H9 (cell line): ENCODE data around the gene MGME1. TPM values are rescaled to one million over a fixed set of nuclear protein-coding genes. Genes with fewer than 3 reads are reported as not detected.
A peak's percentile ranks its signal among the peaks of the same experiment; 100 is the strongest.

Experiments
- DNase-seq: peaks from one replicate; pipeline ENCODE4 v3.0.0-alpha.2; 2017
- H2AFZ ChIP-seq: one replicate; pipeline ENCODE4 v1.6.1; 2013; ENCODE audit warnings: mild to moderate bottlenecking, low read length, control low read depth, moderate library complexity
- H2AK5ac ChIP-seq: 2 replicates; pipeline ENCODE4 v1.6.1; 2013; ENCODE audit warnings: low read length, control low read depth, mixed read lengths; ENCODE audit not compliant: insufficient read length
- H2BK120ac ChIP-seq: one replicate; pipeline ENCODE4 v1.6.1; 2013; ENCODE audit warnings: low read depth, mild to moderate bottlenecking, low read length, control low read depth, inconsistent platforms; ENCODE audit not compliant: poor library complexity, severe bottlenecking
- H2BK12ac ChIP-seq: 2 replicates; pipeline ENCODE4 v1.6.1; 2013; ENCODE audit warnings: low read length, control low read depth, mixed read lengths, low read depth; ENCODE audit not compliant: insufficient read length
- H2BK15ac ChIP-seq: 2 replicates; pipeline ENCODE4 v1.6.1; 2013; ENCODE audit warnings: low read depth, low read length, control low read depth
- H2BK20ac ChIP-seq: one replicate; pipeline ENCODE4 v1.6.1; 2013; ENCODE audit warnings: low read depth, mild to moderate bottlenecking, low read length, control low read depth, inconsistent platforms; ENCODE audit not compliant: poor library complexity, severe bottlenecking
- H2BK5ac ChIP-seq: 2 replicates; pipeline ENCODE4 v1.6.1; 2013; ENCODE audit warnings: low read length, control low read depth, mixed read lengths; ENCODE audit not compliant: insufficient read length
- H3K14ac ChIP-seq: 2 replicates; pipeline ENCODE4 v1.6.1; 2013; ENCODE audit warnings: low read length, control low read depth; ENCODE audit not compliant: insufficient read depth
- H3K18ac ChIP-seq: 2 replicates; pipeline ENCODE4 v1.6.1; 2013; ENCODE audit warnings: low read depth, mild to moderate bottlenecking, mixed read lengths, low read length, control low read depth; ENCODE audit not compliant: insufficient read length
- H3K23ac ChIP-seq: 2 replicates; pipeline ENCODE4 v1.6.1; 2013; ENCODE audit warnings: low read length, control low read depth, mixed read lengths, low read depth; ENCODE audit not compliant: insufficient read length
- H3K23me2 ChIP-seq: 2 replicates; pipeline ENCODE4 v1.6.1; 2013; ENCODE audit warnings: low read depth, mild to moderate bottlenecking, mixed read lengths, low read length, control low read depth; ENCODE audit not compliant: insufficient read length, poor library complexity, severe bottlenecking
- H3K27ac ChIP-seq: 2 replicates; pipeline ENCODE4 v1.5.1; 2013; ENCODE audit warnings: low read length, control low read depth, mixed read lengths, low read depth; ENCODE audit not compliant: insufficient read length
- H3K27me3 ChIP-seq: 2 replicates; pipeline ENCODE4 v1.6.1; 2013; ENCODE audit warnings: low read length, control low read depth, inconsistent platforms; ENCODE audit not compliant: insufficient read depth
- H3K4ac ChIP-seq: 2 replicates; pipeline ENCODE4 v1.6.1; 2013; ENCODE audit warnings: low read depth, mild to moderate bottlenecking, control low read depth, inconsistent platforms, low read length, moderate library complexity
- H3K4me1 ChIP-seq: 2 replicates; pipeline ENCODE4 v1.6.1; 2013; ENCODE audit warnings: low read length, control low read depth, inconsistent platforms; ENCODE audit not compliant: insufficient read depth
- H3K4me2 ChIP-seq: 2 replicates; pipeline ENCODE4 v1.6.1; 2013; ENCODE audit warnings: low read length, control low read depth, mixed read lengths; ENCODE audit not compliant: insufficient read length, insufficient read depth
- H3K56ac ChIP-seq: 2 replicates; pipeline ENCODE4 v1.6.1; 2013; ENCODE audit warnings: low read depth, mild to moderate bottlenecking, mixed read lengths, low read length, control low read depth; ENCODE audit not compliant: insufficient read length
- H3K79me1 ChIP-seq: 2 replicates; pipeline ENCODE4 v1.6.1; 2013; ENCODE audit warnings: low read depth, mild to moderate bottlenecking, moderate library complexity, low read length, control low read depth, inconsistent platforms; ENCODE audit not compliant: insufficient read depth, poor library complexity, severe bottlenecking
- H3K79me2 ChIP-seq: 2 replicates; pipeline ENCODE4 v1.6.1; 2013; ENCODE audit warnings: low read length, control low read depth, inconsistent platforms; ENCODE audit not compliant: insufficient read depth
- H3K9ac ChIP-seq: 2 replicates; pipeline ENCODE4 v1.6.1; 2013; ENCODE audit warnings: low read length, control low read depth, mixed read lengths; ENCODE audit not compliant: insufficient read length; ENCODE audit errors: extremely low read depth
- H3K9me3 ChIP-seq: one replicate; pipeline ENCODE4 v1.6.1; 2013; ENCODE audit warnings: low read depth, low read length, inconsistent platforms; ENCODE audit not compliant: control insufficient read depth
- H3T11ph ChIP-seq: one replicate; pipeline ENCODE4 v1.6.1; 2013; ENCODE audit warnings: mild to moderate bottlenecking, low read length, control low read depth, inconsistent platforms
- H4K20me1 ChIP-seq: one replicate; pipeline ENCODE4 v1.6.1; 2013; ENCODE audit not compliant: control insufficient read depth, insufficient read length, insufficient read depth
- H4K5ac ChIP-seq: 2 replicates; pipeline ENCODE4 v1.6.1; 2013; ENCODE audit warnings: low read depth, mild to moderate bottlenecking, mixed read lengths, low read length, control low read depth; ENCODE audit not compliant: insufficient read length
- H4K8ac ChIP-seq: replicated peaks from 2 replicates; pipeline ENCODE4 v1.6.1; 2013; ENCODE audit warnings: low read length, control low read depth, mixed read lengths, low read depth; ENCODE audit not compliant: insufficient read length
- H4K91ac ChIP-seq: 2 replicates; pipeline ENCODE4 v1.6.1; 2013; ENCODE audit warnings: low read depth, mild to moderate bottlenecking, moderate library complexity, mixed read lengths, low read length, control low read depth; ENCODE audit not compliant: insufficient read length
- H3K27ac Mint-ChIP-seq, 3 experiments: 2 replicates in 2 of 3; 3 replicates in 1 of 3; pipeline ENCODE4 v1.8.0; 2020 to 2021; ENCODE audit warnings: mixed read lengths in 3 of 3, mild to moderate bottlenecking in 1 of 3, moderate library complexity in 1 of 3
- H3K27me3 Mint-ChIP-seq: 2 replicates; pipeline ENCODE4 v1.8.0; 2021; ENCODE audit warnings: low read depth, mild to moderate bottlenecking, moderate library complexity, mixed read lengths
- H3K36me3 Mint-ChIP-seq, 3 experiments: 2 replicates in 2 of 3; 3 replicates in 1 of 3; pipeline ENCODE4 v1.8.0; 2020 to 2021; ENCODE audit warnings: low read depth in 3 of 3, mixed read lengths in 3 of 3; ENCODE audit not compliant: insufficient read depth in 1 of 3
- H3K4me1 Mint-ChIP-seq, 2 experiments: 2 replicates each; pipeline ENCODE4 v1.8.0; 2020; ENCODE audit warnings: mixed read lengths in 2 of 2
- H3K4me3 Mint-ChIP-seq, 2 experiments: 2 replicates in 1 of 2; 3 replicates in 1 of 2; pipeline ENCODE4 v1.8.0; 2020 to 2021; ENCODE audit warnings: mild to moderate bottlenecking in 2 of 2, mixed read lengths in 2 of 2, moderate library complexity in 1 of 2
- H3K9me3 Mint-ChIP-seq, 2 experiments: 2 replicates in 1 of 2; 3 replicates in 1 of 2; pipeline ENCODE4 v1.8.0; 2020; ENCODE audit warnings: mild to moderate bottlenecking in 2 of 2, mixed read lengths in 2 of 2, moderate library complexity in 1 of 2
- CTCF ChIP-seq: fragments of 200-600 bp; sonication (generic); conservative IDR thresholded peaks from 3 replicates; pipeline ENCODE4 v1.8.0; 2021; ENCODE audit warnings: antibody characterized with exemption, mild to moderate bottlenecking
- WGBS: extraction: QIAGEN DNeasy Blood & Tissue Kit; methylation state at CpG from one replicate; pipeline ENCODE4 v1.1.7; 2013; ENCODE audit warnings: missing lambda C conversion rate, low lambda C conversion rate, mixed read lengths; ENCODE audit not compliant: insufficient read length; ENCODE audit errors: extremely low coverage; 5-methylcytosine and 5-hydroxymethylcytosine counted together
- total RNA-seq: library from RNA; stranded (reverse); gene quantifications from 2 replicates; pipeline ENCODE4 v1.2.1, GENCODE V29; 2021

Gene MGME1
- total RNA-seq, 1 experiment from 2014 or later = 48.9 TPM

- Histone ChIP-seq H3K79me2 (peaks cover 10% of the 10 kb centered on the region; the same call in 1 of the 2 replicates), H2BK20ac (no peak overlapping the region), H3K27ac (no peak overlapping the region)
These were observed 18.1 kb upstream of the MGME1 start for GRCh38 chr20:17950670-17951069.

More at GRCh38 chr20:17950670-17951069, 18.1 kb upstream of the MGME1 start:
- no peak overlapping the region for H3K23ac ChIP-seq
- H3K4me1 ChIP-seq = no peaks in the 10 kb centered on the region
- H2BK120ac ChIP-seq = no peak overlapping the region
- no peak overlapping the region for H2BK5ac ChIP-seq
- peaks cover 7% of the 10 kb centered on the region for H3K79me1 ChIP-seq
- H4K5ac ChIP-seq = no peak overlapping the region
- no peak for DNase-seq
- no peak overlapping the region for H3K4ac ChIP-seq
- no peak overlapping the region for H3K56ac ChIP-seq
- no peak overlapping the region for H3K14ac ChIP-seq
- H3K23me2 ChIP-seq = no peaks in the 10 kb centered on the region
- H3K9me3 Mint-ChIP-seq = no peaks in the 10 kb centered on the region
- no peak overlapping the region for H4K8ac ChIP-seq
- no peak overlapping the region for H2BK15ac ChIP-seq
- no peak overlapping the region for H4K91ac ChIP-seq
- H3T11ph ChIP-seq = no peak overlapping the region
- no peaks in the 10 kb centered on the region for H3K27me3 Mint-ChIP-seq
- H4K20me1 ChIP-seq = no peaks in the 10 kb centered on the region
- H3K9ac ChIP-seq = no peak overlapping the region
- H3K9me3 ChIP-seq = no peaks in the 10 kb centered on the region
- no peak overlapping the region for H3K4me2 ChIP-seq
- peak overlapping the region in 1 of 3 experiments; percentile 49; a peak in 1 of 7 replicates for H3K27ac Mint-ChIP-seq
- H2AK5ac ChIP-seq = no peak overlapping the region
- no peaks in the 10 kb centered on the region for H3K4me1 Mint-ChIP-seq
- WGBS = no CpG with 5 or more reads among the region's 6 CpGs
- no peaks in the 10 kb centered on the region for H3K27me3 ChIP-seq
- no peak for TF ChIP-seq CTCF
- peaks cover 91 to 100% (median 100%) of the 10 kb centered on the region in 3 experiments for H3K36me3 Mint-ChIP-seq
- H2BK12ac ChIP-seq = no peak overlapping the region
- H2AFZ ChIP-seq = no peak overlapping the region
- H3K18ac ChIP-seq = no peak overlapping the region
- no peak overlapping the region for H3K4me3 Mint-ChIP-seq
